ENCODE measurements around the gene PFKM.
A peak's percentile ranks its signal among the peaks of the same experiment; 100 is the strongest.

Gene PFKM

DNA sequence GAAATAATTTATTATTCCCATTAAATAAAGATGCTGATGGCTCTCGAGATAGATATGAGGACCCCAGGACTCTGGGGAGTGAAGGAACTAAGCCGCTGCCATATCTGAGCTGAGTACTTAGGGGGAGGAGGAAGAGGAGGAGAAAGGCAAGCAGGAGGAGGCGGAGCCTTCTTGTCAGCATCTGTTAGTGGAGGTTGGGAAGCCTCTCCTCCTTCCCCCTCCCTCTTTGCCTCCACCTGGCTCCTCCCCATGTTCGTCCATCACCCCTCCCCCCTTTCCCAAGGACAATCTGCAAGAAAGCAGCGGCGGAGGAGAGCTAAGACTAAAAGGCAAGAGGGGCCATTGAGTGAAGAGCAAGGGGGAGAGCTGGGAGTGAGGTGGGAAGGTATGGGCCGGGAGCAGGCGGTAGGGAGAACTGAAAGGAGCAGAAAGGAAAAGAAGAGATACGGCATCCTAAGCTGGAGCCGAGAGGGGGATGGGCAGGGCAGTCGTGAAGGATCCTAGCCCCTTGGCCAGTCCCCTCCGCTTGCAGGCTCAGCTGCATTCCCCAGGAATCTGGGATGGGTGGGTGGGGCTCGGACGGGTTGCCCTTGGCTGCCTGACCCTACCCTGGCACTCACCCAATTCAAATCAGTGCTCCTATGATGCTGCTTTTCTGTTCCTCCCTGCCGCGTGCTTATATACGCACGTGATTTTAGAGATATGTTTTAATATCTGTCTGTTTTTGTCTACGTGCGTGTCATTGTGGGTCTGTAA, at the start of gene PFKM:
Gene PFKM (plus strand): TSS at position 287 of the 756 bp plus-strand sequence. CDS start 3,411 bp downstream, outside the sequence.
- peak in 54 of 56 donors; percentile 13 to 90 (median 63) for DNase-seq

DNA sequence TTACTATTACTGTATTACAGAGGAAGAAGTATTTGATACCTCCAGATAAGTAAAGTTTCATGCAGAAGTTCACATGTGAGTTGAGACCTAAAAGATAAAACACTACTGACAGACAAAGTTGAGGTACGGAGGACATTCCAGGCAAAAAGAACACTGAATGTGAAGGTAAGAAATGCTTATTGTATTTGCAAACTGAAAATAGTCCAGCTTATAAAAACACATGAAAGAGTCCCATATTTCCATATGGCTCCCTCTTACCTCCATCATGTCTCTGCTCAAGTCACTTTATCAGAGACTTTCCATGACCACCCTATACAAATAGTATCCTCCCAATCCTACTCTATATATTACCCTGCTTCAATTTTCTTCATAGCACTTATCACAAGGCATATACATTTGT, 49.1 kb upstream of the PFKM start:
- no peak for DNase-seq

DNA sequence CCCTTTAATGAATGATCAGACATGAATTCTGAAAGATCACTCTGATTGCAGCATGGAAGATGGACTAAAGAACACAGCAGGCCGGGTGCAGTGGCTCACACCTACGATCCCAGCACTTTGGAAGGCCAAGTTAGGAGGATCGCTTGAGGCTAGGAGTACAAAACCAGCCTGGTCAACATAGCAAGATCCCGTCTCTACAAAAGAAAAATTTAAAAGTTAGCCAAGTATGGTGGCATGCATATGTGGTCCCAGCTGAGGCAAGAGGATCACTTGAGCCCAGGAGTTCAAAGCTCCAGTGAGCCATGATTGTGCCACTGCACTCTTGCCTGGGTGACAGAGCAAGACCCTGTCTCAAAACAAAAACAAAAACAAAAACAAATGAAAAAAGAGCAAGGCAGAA, 48.4 kb upstream of the PFKM start:
- DNase-seq: no peak

DNA sequence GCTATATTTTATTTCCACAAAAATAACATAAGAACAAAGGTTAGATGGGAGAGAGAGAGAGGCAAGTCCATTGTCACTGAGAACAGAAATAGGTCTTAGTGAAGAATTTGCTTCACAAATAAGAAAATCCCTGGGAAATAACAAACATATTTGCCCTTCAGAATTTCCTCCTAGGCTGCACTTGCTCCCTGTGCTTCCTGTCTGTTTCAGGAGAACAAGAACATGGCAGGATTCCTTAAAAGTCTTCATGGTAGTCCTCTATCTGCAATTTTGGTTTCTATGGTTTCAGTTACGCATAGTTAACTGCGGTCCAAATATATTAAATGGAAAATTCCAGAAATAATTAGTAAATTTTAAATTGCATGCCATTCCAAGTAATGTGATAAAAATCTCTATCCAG, 47.4 kb upstream of the PFKM start:
- no peak for DNase-seq

DNA sequence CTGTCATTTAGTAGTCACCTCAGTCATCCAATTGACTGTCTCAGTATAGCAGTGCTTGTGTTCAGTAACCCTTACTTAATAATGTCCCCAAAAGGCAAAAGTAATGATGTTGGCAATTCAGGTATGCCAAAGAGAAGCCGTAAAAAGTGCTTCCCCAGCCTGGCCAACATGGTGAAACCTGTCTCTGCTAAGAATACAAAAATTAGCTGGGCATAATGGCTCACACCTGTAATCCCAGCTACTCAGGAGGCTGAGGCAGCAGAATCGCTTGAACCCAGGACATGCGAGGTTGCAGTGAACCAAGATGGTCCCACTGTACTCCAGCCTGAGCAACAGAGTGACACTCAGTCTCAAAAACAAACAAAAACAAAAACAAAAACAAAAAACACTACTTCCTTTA, 46.9 kb upstream of the PFKM start:
- DNase-seq: no peak

DNA sequence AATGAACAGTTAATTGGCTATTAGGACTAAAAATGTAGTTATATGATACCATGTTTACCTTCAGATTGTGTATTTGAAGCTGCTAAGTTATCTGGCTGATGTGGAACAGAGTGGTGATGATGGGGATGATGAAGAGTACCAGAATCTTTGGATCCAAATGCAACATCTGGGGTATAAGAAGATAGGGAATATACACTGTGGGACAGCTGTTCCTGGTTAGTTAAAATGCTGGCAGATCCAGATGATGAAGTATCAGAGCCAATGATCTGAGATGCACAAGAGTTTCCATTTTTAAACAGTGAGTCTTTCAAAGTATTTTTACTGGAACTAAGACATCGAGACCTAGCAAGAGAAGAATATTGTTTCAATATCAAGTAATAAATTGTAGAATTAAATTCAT, 44.9 kb upstream of the PFKM start:
- no peak for DNase-seq

DNA sequence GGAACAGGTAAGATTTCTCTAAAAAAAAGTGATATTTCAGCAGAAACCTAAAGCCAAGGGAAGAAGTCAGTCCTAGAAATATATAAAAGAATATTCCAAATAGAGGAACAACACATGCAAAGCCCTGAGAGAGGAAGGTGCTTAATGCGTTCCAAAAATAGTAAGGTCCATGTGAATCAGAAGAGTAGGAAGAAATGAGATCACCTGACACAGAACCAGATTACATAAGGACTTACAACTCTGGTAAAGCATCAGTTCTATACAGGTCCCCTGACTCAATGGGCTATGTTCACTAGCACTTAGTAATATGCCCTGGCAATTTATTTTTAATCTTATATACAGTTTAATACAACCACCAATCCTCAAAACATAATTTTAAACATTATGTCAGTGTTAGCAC, 43.3 kb upstream of the PFKM start:
- DNase-seq: no peak

DNA sequence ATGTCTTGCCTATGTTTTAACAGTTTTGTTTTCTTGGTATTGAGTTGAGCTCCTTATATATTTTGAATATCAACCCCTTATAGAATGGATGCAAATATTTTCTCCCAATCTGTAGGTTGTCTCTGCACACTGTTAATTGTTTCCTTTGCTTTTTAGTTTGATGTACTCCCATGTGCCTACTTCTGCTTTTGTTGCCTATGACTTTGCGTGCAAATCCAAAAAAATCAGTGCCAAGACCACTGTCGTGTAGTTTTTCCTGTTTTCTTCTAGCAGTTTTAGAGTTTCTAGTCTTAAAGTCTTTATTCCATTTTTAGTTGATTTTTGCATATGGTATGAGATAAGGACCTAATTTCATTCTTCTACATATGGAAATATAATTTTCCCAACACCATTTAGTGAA, 42.1 kb upstream of the PFKM start:
- no peak for DNase-seq

DNA sequence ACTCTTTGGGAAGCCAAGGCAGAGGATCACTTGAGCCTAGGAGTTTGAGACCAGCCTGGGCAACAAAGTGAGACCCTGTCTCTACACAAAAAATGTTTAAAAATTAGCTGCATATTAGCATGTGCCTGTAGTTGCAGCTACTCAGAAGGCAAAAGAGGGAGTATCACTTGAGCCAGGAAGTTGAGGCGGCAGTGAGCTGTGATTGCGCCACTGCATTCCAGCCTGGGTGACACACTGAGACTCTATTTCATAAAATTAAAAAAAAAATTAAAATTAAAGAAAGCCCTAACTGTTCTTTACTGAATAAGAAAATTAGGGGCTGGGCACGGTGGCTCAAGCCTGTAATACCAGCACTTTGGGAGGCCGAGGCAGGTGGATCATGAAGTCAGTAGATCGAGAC, 40.3 kb upstream of the PFKM start:
- DNase-seq: no peak

DNA sequence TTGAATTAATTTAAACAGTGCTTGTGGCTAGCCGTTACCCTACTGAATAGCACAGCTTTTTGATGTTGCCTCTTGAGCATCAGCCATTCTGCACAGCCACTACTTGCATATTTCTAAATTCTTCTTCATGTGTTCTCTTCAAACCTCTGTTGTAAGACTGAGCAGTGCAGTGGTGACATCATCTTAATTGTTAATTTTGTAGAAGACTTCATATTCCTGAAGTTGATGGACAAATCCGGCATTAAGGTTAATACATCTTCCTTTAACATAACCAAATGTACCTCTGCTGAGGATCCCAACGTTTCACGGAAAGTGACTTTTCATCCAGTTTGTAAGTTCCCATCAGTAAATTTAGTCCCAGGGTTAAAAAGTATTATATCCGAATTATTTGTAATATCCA, 38.9 kb upstream of the PFKM start:
- no peak for DNase-seq

DNA sequence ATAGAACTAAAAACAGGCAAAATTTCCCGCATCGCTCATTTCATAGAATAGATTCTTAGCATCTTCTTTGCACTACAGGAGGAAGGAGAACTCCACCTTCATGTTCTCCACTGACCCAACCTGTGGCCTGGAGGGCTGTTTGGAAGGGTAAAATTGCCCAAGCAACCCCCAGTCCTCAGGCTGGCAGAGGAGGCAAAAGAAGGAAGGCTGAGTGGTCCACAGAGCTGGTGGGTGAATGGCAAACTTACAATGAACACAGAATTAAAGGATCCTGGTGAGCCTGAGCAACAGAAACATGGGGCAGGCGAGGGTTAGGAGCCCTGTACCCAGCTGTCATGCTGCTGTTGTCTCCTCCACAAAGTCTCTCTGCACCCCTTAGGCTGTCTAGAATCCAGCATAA, 38.3 kb upstream of the PFKM start:
- DNase-seq: no peak

DNA sequence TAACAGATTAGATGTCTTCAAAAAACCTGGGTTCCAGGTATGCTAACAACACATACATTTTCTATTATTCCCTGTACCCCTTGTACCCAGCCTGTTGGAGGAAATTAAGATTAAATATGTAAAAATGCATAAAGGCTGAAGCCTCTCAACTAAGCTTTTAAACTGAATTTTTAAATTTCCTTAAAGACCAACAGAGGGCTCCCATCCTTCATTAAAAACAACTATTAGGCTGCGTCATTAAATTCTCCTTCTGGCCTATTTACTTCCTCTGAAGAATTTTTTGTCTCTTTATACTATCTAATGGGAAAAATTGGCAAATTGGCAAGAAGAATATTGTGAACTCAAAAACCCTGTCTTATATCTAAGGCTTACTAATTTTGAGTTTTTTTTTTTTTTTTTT, 35.1 kb upstream of the PFKM start:
- DNase-seq: no peak

DNA sequence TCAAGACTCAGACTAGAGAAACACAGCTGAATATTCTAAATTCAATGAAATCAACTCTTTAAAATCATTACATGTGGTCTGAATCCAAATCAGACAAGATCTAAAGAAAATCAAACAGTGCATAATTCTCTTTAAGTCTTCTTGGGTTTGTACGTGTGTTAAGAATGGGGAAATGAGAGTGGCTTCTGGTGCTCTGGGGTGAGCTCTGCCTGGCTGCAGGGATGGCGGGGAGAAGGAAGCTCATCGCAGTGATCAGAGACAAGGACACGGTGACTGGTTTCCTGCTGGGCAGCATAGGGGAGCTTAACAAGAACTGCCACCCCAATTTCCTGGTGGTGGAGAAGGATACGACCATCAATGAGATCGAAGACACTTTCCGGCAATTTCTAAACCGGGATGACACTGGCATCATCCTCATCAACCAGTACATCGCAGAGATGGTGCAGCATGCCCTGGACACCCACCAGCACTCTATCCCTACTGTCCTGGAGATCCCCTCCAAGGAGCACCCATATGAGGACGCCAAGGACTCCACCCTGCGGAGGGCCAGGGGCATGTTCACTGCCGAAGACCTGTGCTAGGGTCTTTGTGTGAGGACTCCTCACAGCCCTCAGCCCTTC, 34.2 kb upstream of the PFKM start:
- no peak for DNase-seq

DNA sequence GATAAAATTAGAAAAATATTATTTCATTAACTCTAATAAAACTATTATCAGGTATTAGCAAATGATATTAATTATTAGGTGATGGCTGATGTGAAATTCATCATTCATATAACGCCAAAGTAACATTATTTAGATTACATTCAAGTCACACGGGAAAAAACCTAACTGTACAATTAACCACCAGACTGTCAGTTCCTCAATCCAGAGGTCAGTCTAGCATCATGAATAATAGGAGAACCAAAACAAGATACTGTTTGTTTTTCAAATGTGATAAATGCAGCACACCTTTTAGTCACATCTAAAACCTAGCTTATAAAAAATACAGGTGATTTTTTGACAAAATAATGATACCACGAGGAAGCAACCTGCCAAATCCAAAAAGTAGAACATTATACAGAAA, 32.8 kb upstream of the PFKM start:
- no peak for DNase-seq

DNA sequence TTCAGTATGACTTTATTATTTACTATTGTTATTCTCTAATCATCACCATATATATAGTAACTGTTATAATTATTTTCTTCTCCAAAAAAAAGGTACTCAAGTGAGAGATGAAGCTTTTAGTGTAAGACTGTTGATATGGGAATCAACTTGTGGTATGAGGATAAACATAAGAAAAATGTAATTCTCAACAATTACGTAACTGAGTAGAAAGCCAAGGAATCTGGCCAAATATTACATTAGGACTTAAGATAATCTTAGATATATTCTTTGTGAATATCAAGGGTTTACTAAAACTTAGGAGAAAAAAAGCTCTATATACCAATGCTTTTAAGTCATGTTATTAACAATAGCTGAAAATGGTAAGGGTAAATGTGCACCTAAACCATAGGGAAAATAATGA, 26.6 kb upstream of the PFKM start:
- no peak for DNase-seq

DNA sequence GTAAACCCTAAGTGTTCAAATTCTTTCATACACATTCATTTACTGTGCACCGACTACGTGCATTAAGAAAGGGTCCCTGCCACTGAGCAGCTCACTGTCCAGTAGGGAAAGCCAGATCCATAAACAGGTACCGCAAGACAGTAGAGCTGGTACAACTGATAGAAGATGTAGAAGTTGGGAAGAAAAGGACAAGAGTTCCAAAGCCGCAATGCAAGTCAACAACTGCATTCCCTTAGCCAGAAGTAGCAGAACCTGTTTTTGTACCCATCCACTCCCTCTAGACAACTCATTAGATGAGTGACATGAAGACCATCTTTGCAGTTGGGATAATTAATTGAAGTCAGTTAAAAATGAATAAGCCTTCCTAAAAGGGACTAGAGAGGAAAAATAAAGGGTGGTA, 14.6 kb upstream of the PFKM start:
- DNase-seq: no peak

DNA sequence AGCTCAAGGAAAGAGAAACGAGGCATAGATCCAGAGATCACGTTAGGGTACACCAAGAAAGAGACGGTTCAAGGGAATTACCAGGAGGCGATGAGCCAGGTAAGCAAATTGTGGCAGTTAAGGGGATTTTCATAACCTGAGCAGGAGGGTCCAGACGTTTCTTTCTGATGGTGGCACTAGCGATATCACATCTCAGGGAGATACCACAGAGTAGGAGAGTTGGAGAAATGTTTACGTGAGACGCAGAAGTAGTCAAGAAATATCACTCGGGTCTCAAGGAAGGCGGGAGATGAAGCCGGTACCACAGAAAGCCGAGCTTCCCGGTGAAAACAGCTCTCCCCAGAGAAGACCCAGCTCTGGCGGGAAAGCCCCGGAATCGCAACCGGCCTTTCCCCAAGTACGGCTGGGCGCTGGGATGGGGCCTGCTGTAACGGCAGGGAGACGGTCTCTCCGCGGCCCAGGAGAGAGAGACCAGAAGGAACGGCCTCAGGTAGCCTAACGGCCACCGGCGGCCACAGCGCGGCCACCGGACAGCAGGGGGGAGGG, 13.8 kb upstream of the PFKM start:
- DNase-seq: peak in 4 of 56 donors; percentile 19 to 63 (median 40)

DNA sequence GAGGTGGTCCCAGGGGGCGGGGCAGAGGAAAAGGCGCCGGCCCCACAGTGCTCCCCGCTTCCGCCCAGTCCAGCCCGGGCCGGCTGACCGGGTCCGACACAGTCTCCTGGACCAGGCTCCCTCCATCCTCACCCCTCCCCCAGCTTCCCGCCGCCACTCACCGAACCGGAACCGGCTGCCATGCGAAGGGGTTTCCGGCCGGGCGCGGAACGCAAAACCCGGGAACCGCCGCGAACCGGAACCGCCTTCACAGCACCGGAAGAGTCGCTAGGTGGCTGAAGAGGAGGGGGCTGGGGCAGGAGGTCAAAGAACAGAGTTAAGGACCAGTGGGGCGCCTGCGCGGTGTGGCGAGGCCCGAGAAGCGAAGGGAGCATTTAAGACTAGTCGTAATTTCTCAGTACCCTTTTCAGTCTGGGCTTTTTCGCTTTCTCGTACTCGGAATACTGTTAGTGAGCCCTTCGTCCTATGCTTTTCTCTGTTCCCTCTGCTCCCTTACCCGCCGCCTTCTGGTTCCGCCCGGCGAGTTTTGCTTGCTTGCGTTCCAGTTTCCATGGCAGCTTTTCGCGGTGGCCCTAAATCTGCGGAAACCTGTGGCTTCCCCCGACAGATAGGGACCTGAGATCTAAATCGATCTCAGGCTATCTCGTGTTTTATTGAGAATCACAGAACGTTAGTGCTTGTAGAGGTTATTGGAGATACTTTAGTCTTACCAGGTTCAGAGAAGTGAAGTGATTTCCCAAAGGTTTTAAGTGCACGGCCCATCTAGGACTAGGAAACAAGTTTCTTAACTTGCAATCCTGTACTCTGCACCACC, 13.1 kb upstream of the PFKM start, which contains the start of gene SENP1:
Gene SENP1 (minus strand): TSS at position 213 of the 814 bp plus-strand sequence. CDS start 4,607 bp downstream, outside the sequence.
- peak in 55 of 56 donors; percentile 54 to 94 (median 88) for DNase-seq

DNA sequence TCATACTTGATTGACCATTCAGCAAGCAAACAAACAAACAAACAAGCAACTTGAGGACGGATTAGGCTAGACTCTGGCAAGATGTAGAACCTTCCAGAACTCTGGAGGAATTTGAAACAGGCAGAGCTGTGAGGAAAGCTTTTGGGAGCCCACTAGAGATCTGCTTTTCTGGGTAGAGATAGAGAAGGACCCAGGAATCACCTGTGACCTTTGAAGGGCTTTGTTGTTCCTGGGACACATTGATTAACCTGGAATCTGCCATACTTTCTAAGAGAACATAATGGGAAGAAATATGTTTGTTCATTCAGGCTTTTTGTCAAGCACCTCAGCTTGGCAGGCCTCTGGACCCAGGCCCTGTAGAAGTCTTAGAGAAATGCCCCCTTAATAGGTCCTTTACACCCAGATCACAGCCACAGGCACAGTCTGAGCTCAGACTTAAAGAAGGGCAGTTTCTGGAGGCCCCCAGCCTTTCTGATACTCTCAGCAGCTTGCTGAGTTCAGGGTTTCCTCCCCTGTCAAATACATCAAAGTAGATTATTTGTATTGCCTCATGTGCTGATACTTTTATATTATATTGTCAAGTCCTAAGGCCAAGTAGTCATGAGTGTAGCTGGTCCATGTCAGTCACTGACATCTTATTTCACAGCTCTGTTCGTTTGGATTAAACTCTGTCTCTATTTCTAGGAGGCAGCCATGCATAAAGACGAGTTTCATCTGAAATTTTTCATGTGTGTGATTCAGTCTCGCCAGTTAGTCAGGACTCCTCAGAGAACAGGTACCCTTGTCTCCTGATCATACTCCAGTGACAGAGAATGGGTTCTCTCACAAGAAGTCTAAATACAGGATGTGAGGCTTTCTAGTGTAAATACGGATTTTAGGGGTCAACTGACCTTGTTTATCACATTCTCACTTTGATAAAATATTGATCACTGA, 12.2 kb upstream of the PFKM start:
- DNase-seq: peak in 2 of 56 donors; percentile 3 to 28

DNA sequence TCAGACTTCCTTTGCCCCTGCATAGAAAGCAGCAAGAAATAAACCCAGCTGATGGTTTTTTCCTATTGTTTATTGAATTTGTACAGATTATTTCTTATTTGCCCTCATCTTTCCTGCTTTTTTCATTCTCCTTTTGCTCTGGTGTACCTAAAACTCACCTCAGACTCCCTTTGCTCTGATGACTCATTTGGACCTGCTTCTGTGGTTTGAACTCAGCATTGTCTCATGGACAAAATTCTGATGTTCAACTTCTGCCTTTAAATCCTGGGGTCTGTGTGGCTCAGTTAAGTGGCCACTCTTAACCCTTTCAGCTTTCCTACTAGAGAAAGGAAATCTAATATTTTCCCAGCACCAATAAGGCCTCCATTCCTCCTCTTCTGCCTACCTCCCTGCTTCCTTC, 9.7 kb upstream of the PFKM start:
- no peak for DNase-seq
